Adrenal gland (tissue), 12 donors: ENCODE measurements around the gene ATP11B. TPM values are rescaled to one million over a fixed set of nuclear protein-coding genes. Genes with fewer than 3 reads are reported as not detected.

Source experiments
- DNase-seq, 7 donors: peaks; one replicate each; pipeline ENCODE4 v3.0.0-alpha.2; 2019 to 2020
- H3K27ac ChIP-seq, 5 donors: fragments of 200-600 bp; sonication (generic) in 4 of 5; 1 replicate in 3 of 5; 2 replicates in 2 of 5; pipeline versions ENCODE4 v1.5.1 to v1.8.0; 2016 to 2020; ENCODE audit warnings: mild to moderate bottlenecking in 1 of 5
- H3K27me3 ChIP-seq: fragments of 200-600 bp; 2 replicates; pipeline ENCODE4 v1.8.0; 2021
- H3K36me3 ChIP-seq, 2 donors: fragments of 200-600 bp; replicated peaks in 1 of 2; 1 replicate in 1 of 2; 2 replicates in 1 of 2; pipeline versions ENCODE4 v1.5.1 to v1.8.0; 2018 to 2022
- H3K4me1 ChIP-seq, 2 donors: fragments of 200-600 bp; replicated peaks in 1 of 2; 1 replicate in 1 of 2; 2 replicates in 1 of 2; pipeline versions ENCODE4 v1.5.1 to v1.8.0; 2018 to 2021
- H3K4me3 ChIP-seq, 4 donors: fragments of 200-600 bp; sonication (generic) in 3 of 4; one replicate each; pipeline ENCODE4 v1.5.1; 2016 to 2018
- H3K9me3 ChIP-seq, 3 donors: fragments of 200-600 bp; sonication (generic) in 1 of 3; replicated peaks in 1 of 3; 1 replicate in 2 of 3; 2 replicates in 1 of 3; pipeline versions ENCODE4 v1.5.1 to v1.8.0; 2016 to 2021
- POLR2A ChIP-seq, 2 donors: fragments of 450-650 bp; IDR thresholded peaks; one replicate each; pipeline ENCODE4 v1.6.1; 2017; ENCODE audit warnings: antibody characterized with exemption in 2 of 2, mild to moderate bottlenecking in 2 of 2, moderate library complexity in 1 of 2
- WGBS, 4 donors: extraction: QIAGEN DNeasy Blood & Tissue Kit in 2 of 4; methylation state at CpG; one replicate each; pipeline versions ENCODE4 v1.1.5 to v1.1.7; 2013 to 2017; 5-methylcytosine and 5-hydroxymethylcytosine counted together
- intact Hi-C, 2 donors: fragments of 100-400 bp; cut with DNase I; formaldehyde crosslinking; loops; one replicate each; pipeline versions ENCODE4 v1.14.1 to v1.15.0; 2022 to 2023
- polyA plus RNA-seq, 3 donors: library from polyadenylated mRNA; stranded (reverse); fragments of 200-250 nt in 2 of 3; fragments of 350-450 nt in 1 of 3; fragmentation: Illumina TruSeq in 1 of 3; extraction: RNeasy Lipid Tissue Mini Kit (QIAGEN cat#74804) in 1 of 3; gene quantifications; one replicate each; pipeline ENCODE4 v1.2.3, GENCODE V29; 2013 to 2014
- total RNA-seq, 9 donors: library from RNA; depleted of rRNA in 4 of 9; stranded (reverse); fragments of >200 nt in 4 of 9; fragments of 120-200 nt in 1 of 9; fragmentation: NEBNext Ultra II Directional in 1 of 9; extraction: Animal tissue kit (Norgen Biotek cat#: 25700) in 1 of 9; gene quantifications; one replicate each; pipeline versions ENCODE4 v1.1.0 to v1.2.4, GENCODE V29; 2013 to 2023
- TF ChIP-seq, protein P1 (sequence below), 6 experiments: fragments of 450-650 bp in 4 of 6; fragments of 200-600 bp in 2 of 6; sonication (generic) in 1 of 6; IDR thresholded peaks; 1 replicate in 5 of 6; 2 replicates in 1 of 6; pipeline versions ENCODE4 v1.5.1 to v1.8.0; 2016 to 2021; ENCODE audit warnings: antibody characterized with exemption in 6 of 6, mild to moderate bottlenecking in 2 of 6, moderate library complexity in 1 of 6
- donor health status: healthy with polysubstance abuse.
- donor health status: Bipolar disorder and iron deficiency.
- donor health status: DM: yes; HTN: yes; CAD: no.
- donor health status: DM: no; HTN: no; CAD: no.
- donor health status: DM: no; HTN: no; CAD: no.
- donor health status: DM: yes; HTN: yes; CAD: no.

The ATP11B gene
- total and polyA plus RNA-seq, 12 donors = 2.9 to 45.1 (median 29.9) TPM

GRCh38 chr3:182937293-182938051, 144.2 kb downstream of the ATP11B start:
- intact Hi-C loops = no loop called here
- Histone ChIP-seq H3K36me3 (no peaks in the 10 kb centered on the region), H3K9me3 (no peaks in the 10 kb centered on the region), H3K27ac (no peak overlapping the region), H3K4me3 (no peak overlapping the region), H3K27me3 (no peaks in the 10 kb centered on the region), H3K4me1 (no peaks in the 10 kb centered on the region)
- no peak for DNase-seq
- 74 to 81% (median 79%) methylated on average over 3 of the region's 3 CpGs for WGBS, 4 donors
- TF ChIP-seq POLR2A (IDR thresholded peaks at IDR 0.05) = no peak
- TF ChIP-seq, protein P1, sequence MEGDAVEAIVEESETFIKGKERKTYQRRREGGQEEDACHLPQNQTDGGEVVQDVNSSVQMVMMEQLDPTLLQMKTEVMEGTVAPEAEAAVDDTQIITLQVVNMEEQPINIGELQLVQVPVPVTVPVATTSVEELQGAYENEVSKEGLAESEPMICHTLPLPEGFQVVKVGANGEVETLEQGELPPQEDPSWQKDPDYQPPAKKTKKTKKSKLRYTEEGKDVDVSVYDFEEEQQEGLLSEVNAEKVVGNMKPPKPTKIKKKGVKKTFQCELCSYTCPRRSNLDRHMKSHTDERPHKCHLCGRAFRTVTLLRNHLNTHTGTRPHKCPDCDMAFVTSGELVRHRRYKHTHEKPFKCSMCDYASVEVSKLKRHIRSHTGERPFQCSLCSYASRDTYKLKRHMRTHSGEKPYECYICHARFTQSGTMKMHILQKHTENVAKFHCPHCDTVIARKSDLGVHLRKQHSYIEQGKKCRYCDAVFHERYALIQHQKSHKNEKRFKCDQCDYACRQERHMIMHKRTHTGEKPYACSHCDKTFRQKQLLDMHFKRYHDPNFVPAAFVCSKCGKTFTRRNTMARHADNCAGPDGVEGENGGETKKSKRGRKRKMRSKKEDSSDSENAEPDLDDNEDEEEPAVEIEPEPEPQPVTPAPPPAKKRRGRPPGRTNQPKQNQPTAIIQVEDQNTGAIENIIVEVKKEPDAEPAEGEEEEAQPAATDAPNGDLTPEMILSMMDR (IDR thresholded peaks at IDR 0.05) = no peak

- H3K4me3 ChIP-seq = no peak overlapping the region
- intact Hi-C loops = no loop called here
- no peaks in the 10 kb centered on the region for H3K4me1 ChIP-seq
- 92 to 94% (median 92%) methylated on average over 4 of the region's 4 CpGs for WGBS, 4 donors
- TF ChIP-seq, protein P1 (IDR thresholded peaks at IDR 0.05) = no peak
- no peak for TF ChIP-seq POLR2A (IDR thresholded peaks at IDR 0.05)
- no peak overlapping the region for H3K27ac ChIP-seq
- H3K27me3 ChIP-seq = no peaks in the 10 kb centered on the region
- no peaks in the 10 kb centered on the region for H3K9me3 ChIP-seq
- H3K36me3 ChIP-seq = peaks cover 0 to 5% of the 10 kb centered on the region in 2 donors
- no peak for DNase-seq
These were observed 147.0 kb downstream of the ATP11B start for GRCh38 chr3:182940266-182940808.

DNA sequence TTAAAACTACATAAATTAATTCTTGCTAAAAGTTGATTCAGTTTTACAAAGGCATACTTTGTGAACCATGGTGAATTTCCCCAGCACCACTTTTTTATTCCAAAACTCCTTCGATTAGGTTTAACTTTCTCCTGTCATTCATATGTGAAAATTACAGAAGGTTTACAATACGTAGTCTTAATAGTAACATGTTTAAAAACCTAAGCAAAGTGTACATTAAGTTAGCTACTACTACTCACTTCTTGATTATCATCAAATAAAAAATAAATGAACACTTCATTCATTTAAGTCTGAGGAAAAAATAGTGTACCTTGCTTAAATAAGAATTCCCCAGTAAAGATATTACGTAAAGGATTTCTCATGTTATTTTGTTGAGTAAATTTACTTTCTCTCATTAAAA, 148.4 kb downstream of the ATP11B start:
- Histone ChIP-seq H3K27ac (no peak overlapping the region), H3K9me3 (no peaks in the 10 kb centered on the region), H3K4me1 (no peaks in the 10 kb centered on the region), H3K27me3 (no peaks in the 10 kb centered on the region), H3K4me3 (no peak overlapping the region), H3K36me3 (peaks cover 0 to 12% of the 10 kb centered on the region in 2 donors)
- intact Hi-C loops = no loop called here
- 93 to 98% (median 97%) methylated on average over 3 of the region's 3 CpGs for WGBS, 4 donors
- no peak for DNase-seq
- no peak for TF ChIP-seq POLR2A (IDR thresholded peaks at IDR 0.05)
- TF ChIP-seq, protein P1 (IDR thresholded peaks at IDR 0.05) = no peak

- H3K27ac ChIP-seq = no peak overlapping the region
- peaks cover 0 to 18% of the 10 kb centered on the region in 2 donors for H3K36me3 ChIP-seq
- H3K4me3 ChIP-seq = no peak overlapping the region
- no peaks in the 10 kb centered on the region for H3K4me1 ChIP-seq
- H3K27me3 ChIP-seq = no peaks in the 10 kb centered on the region
- TF ChIP-seq, protein P1 (IDR thresholded peaks at IDR 0.05) = no peak
- TF ChIP-seq POLR2A (IDR thresholded peaks at IDR 0.05) = no peak
- H3K9me3 ChIP-seq = no peaks in the 10 kb centered on the region
- intact Hi-C loops = no loop called here
- DNase-seq = no peak
These were observed 154.6 kb downstream of the ATP11B start for GRCh38 chr3:182947888-182948287.
